Hematopoietic multipotent progenitor cell treated with erythropoietin and hydrocortisone succinate and interleukin-3 and kit ligand, for 17 days (in vitro differentiated cells): Measurements from ENCODE around the gene SPDYE8.
"Not testable (repeated sequence)": the region's sequence is repeated elsewhere in the genome, so short reads cannot be mapped to it uniquely, and the experiment has no call there.

ENCODE experiments used
- DNase-seq: peaks from one replicate; pipeline ENCODE4 v3.0.0-alpha.2; 2015; ENCODE audit warnings: low spot score

The SPDYE8 gene, protein sequence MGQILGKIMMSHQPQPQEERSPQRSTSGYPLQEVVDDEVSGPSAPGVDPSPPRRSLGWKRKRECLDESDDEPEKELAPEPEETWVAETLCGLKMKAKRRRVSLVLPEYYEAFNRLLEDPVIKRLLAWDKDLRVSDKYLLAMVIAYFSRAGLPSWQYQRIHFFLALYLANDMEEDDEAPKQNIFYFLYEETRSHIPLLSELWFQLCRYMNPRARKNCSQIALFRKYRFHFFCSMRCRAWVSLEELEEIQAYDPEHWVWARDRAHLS

DNA sequence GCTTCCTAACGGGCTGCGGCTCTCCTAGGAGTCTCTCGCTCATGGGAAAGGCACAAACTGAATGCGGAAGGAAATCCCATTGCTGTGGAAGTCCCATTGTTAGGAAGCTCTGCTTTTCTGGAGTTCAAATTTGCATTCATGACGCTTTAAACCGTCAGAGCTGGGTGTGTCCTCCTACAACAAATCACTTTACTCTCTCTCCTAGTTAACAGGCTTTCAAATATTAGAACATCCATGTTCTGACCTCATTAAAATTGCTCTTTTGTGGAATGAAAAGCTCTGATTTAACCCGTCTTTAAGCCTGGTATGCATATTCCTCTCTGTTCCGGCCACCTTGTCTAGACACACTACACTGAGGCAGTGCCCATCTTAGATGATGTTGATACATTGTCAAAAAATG, at the start of gene SPDYE8:
Gene SPDYE8, minus strand, starts transcription at position 101 of the 400 bp plus-strand sequence. CDS start 1,800 bp downstream, outside the sequence.
- DNase-seq: not testable (repeated sequence)

- DNase-seq: not testable (repeated sequence)
These were observed 28.2 kb upstream of the SPDYE8 start, which contains the start of gene SPDYE11 for GRCh38 chr7:73057811-73058210. TSS of gene SPDYE11 (minus strand) at chr7:73057911. CDS start at chr7:73056111, 1,800 bp downstream.

GRCh38 chr7:73006491-73006890, 23.1 kb downstream of the SPDYE8 start:
- DNase-seq: not testable (repeated sequence)

DNA sequence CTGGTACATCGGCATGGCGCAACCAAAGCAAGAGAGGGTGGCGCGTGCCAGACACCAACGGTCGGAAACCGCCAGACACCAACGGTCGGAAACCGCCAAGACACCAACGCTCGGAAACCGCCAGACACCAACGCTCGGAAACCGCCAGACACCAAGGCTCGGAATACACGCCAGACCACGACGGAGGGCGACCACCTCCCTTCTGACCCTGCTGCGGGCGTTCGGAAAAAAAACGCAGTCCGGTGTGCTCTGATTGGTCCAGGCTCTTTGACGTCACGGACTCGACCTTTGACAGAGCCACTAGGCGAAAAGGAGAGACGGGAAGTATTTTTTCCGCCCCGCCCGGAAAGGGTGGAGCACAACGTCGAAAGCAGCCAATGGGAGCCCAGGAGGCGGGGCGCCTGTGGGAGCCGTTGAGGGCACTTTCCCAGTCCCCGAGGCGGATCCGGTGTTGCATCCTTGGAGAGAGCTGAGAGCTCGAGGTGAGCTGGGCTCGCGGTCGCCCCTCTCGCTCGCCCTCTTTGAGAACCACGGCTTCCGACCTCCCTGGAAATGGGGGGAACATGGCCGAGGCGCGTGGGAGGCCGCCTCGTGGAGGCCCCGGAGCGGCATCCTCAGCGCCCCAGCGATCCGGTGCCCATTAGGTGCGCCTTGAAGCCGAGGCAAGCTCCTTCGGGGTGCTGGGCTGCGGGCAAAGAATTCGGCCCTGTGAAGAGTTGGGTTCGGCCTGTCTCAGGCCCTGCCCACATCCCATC, 23.7 kb downstream of the SPDYE8 start:
- peak; percentile 83 for DNase-seq

DNA sequence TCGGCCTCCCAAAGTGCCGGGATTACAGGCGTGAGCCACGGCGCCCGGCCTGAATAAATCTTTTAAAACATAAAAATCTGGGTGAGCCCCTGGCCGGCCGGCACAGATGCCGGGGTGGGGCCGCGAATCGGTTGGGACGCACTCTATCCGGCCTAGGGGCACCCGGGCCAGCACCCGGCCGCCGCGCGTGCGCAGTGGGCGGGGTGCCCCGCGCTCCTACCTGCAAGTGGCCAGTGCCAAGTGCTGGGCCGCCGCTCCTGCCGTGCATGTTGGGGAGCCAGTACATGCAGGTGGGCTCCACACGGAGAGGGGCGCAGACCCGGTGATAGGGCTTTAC, 24.2 kb downstream of the SPDYE8 start:
- not testable (repeated sequence) for DNase-seq

- DNase-seq: not testable (repeated sequence)
These were observed 31.6 kb downstream of the SPDYE8 start for GRCh38 chr7:72997887-72998468.

DNA sequence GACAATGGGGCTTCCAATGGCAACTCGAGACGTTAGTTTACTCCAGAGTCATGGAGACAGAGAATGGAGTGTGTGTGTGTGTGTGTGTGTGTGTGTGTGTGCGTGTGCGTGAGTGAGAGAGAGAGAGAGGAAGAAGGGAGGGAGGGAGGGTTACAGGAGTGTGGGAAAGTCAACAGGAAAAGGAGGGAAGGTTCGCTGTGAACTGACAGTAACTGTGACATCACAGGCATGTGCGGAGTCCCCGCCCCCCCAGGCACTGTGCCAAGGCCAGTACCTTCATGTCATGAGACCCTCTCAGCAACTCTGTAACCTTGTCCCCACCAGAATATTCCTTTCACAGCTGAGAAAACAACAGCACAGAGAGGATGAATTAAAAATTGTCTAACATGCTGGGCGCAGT, 32.1 kb downstream of the SPDYE8 start:
- not testable (repeated sequence) for DNase-seq

- not testable (repeated sequence) for DNase-seq
These were observed 34.1 kb downstream of the SPDYE8 start for GRCh38 chr7:72995484-72995883.

- DNase-seq: not testable (repeated sequence)
These were observed 39.2 kb downstream of the SPDYE8 start for GRCh38 chr7:72990146-72990913.

- DNase-seq: not testable (repeated sequence)
These were observed 47.5 kb downstream of the SPDYE8 start for GRCh38 chr7:72982084-72982483.

- not testable (repeated sequence) for DNase-seq
These were observed 49.2 kb downstream of the SPDYE8 start for GRCh38 chr7:72980382-72980781.

- not testable (repeated sequence) for DNase-seq
These were observed 53.1 kb downstream of the SPDYE8 start for GRCh38 chr7:72976434-72976833.

GRCh38 chr7:72975656-72976286, 53.8 kb downstream of the SPDYE8 start:
- not testable (repeated sequence) for DNase-seq

- not testable (repeated sequence) for DNase-seq
These were observed 54.8 kb downstream of the SPDYE8 start for GRCh38 chr7:72974781-72975180.

GRCh38 chr7:72971505-72971904, 58.1 kb downstream of the SPDYE8 start:
- DNase-seq: not testable (repeated sequence)
